Mesodermal cell (in vitro differentiated cells): ENCODE data around the gene CDC42BPG.
"Not testable (repeated sequence)": the region's sequence is repeated elsewhere in the genome, so short reads cannot be mapped to it uniquely, and the experiment has no call there.

Experiments used
- H3K27ac ChIP-seq: 2 replicates; pipeline ENCODE4 v1.7.0; 2013; ENCODE audit warnings: mild to moderate bottlenecking, low read depth, low read length, moderate library complexity; ENCODE audit not compliant: severe bottlenecking
- H3K36me3 ChIP-seq: 2 replicates; pipeline ENCODE4 v1.7.1; 2013; ENCODE audit warnings: mild to moderate bottlenecking, low read length, moderate library complexity; ENCODE audit not compliant: control insufficient read depth, insufficient read depth
- H3K4me1 ChIP-seq: one replicate; pipeline ENCODE4 v1.7.1; 2013; ENCODE audit warnings: mild to moderate bottlenecking, low read length; ENCODE audit not compliant: insufficient read depth, control insufficient read depth, poor library complexity, severe bottlenecking
- H3K4me3 ChIP-seq: 2 replicates; pipeline ENCODE4 v1.7.0; 2013; ENCODE audit warnings: low read length, control low read depth, mild to moderate bottlenecking; ENCODE audit not compliant: insufficient read depth, poor library complexity, severe bottlenecking; ENCODE audit errors: extremely low read depth
- H3K9me3 ChIP-seq: 2 replicates; pipeline ENCODE4 v1.7.1; 2013; ENCODE audit warnings: mild to moderate bottlenecking, low read length, moderate library complexity; ENCODE audit not compliant: control insufficient read depth
- WGBS, 2 experiments: methylation state at CpG; one replicate each; pipeline ENCODE4 v1.1.5; 2013; ENCODE audit warnings: missing lambda C conversion rate in 2 of 2; ENCODE audit not compliant: insufficient coverage in 2 of 2; 5-methylcytosine and 5-hydroxymethylcytosine counted together

Gene CDC42BPG

GRCh38 chr11:64831411-64831891, 13.0 kb downstream of the CDC42BPG start:
- Histone ChIP-seq H3K27ac (no peak overlapping the region), H3K9me3 (no peaks in the 10 kb centered on the region), H3K4me1 (no peaks in the 10 kb centered on the region), H3K36me3 (no peaks in the 10 kb centered on the region), H3K4me3 (no peak overlapping the region)
- WGBS, 2 experiments, result 94% methylated on average over 21 to 22 of the region's 24 CpGs

- Histone ChIP-seq H3K4me1 (no peaks in the 10 kb centered on the region), H3K36me3 (no peaks in the 10 kb centered on the region), H3K9me3 (no peaks in the 10 kb centered on the region), H3K27ac (no peak overlapping the region), H3K4me3 (no peak overlapping the region)
- WGBS, 2 experiments, result 95 to 96% methylated on average over 35 to 43 of the region's 43 CpGs
These were observed 14.8 kb downstream of the CDC42BPG start for GRCh38 chr11:64829536-64830251.

DNA sequence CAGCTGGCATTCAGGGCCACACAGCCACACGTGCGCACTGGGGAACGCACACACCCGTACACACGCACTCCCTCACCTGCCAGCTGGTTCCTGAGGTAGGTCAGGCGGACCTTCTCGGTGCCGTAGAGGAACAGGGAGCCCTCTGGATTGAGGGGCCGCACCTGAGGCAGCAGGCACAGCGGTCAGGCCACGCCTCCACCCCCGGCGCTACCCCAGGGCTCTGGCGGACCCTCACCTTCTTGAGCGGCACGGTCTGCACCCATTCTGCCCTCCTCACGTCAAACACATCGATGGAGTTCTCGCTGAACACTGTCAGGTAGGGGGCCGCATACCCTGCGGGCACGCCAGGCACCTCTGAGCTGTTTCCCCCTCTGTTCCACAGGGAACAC, 17.0 kb downstream of the CDC42BPG start:
- Histone ChIP-seq H3K4me3 (no peak overlapping the region), H3K4me1 (no peaks in the 10 kb centered on the region), H3K27ac (no peak overlapping the region), H3K9me3 (no peaks in the 10 kb centered on the region), H3K36me3 (no peaks in the 10 kb centered on the region)
- 93 to 96% methylated on average over 21 to 22 of the region's 22 CpGs for WGBS, 2 experiments

GRCh38 chr11:64826578-64827450, 17.6 kb downstream of the CDC42BPG start:
- no peak overlapping the region for H3K27ac ChIP-seq
- H3K9me3 ChIP-seq, result no peaks in the 10 kb centered on the region
- no peaks in the 10 kb centered on the region for H3K36me3 ChIP-seq
- no peaks in the 10 kb centered on the region for H3K4me1 ChIP-seq
- 95 to 96% methylated on average over 51 to 52 of the region's 52 CpGs for WGBS, 2 experiments
- no peak overlapping the region for H3K4me3 ChIP-seq

DNA sequence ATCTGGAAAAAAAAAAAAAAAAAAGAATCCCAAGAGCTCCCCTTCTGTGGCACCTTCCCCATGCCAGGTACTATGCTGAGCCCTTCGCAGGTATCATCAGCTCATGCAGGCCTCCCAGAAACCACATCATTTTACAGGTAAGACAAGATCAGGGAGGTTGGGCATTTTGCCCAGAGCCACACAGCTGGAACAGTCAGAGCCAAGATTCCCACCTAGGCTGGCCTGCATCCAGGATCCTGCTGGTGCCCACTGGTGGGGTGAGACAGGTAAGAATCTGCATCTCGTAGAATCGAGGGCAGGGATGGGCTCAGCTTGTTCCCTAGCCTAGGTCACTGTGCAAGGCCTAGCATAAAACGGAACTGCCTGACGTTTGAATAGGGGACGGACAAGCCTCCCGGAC, 18.4 kb downstream of the CDC42BPG start:
- Histone ChIP-seq H3K36me3 (no peaks in the 10 kb centered on the region), H3K9me3 (no peaks in the 10 kb centered on the region), H3K4me1 (no peaks in the 10 kb centered on the region), H3K4me3 (no peak overlapping the region), H3K27ac (no peak overlapping the region)
- WGBS, 2 experiments, result 81 to 83% methylated on average over 6 of the region's 7 CpGs

GRCh38 chr11:64823568-64824119, 20.8 kb downstream of the CDC42BPG start:
- Histone ChIP-seq H3K36me3 (no peaks in the 10 kb centered on the region), H3K9me3 (no peaks in the 10 kb centered on the region), H3K27ac (no peak overlapping the region), H3K4me3 (no peak overlapping the region), H3K4me1 (no peaks in the 10 kb centered on the region)
- 80 to 82% methylated on average over 8 to 11 of the region's 11 CpGs for WGBS, 2 experiments

DNA sequence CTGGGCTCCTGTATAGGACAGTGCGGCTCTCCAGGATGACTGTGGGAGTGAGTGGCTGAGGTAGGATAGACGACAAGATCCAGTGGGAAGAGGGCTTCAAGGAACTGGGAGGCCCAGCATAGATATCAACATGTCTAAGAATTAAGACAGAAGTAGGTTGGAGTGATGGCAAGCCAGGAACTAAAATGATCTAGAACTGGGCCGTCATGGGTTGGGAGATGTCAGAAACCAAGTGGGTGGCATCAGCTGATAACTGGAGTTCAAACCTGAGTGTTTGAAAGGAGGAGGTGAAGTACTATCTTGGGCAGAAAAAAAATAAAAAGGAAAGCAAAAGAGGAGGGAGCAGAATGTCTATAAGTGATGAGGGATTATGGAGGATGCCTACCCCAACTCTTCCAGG, 27.0 kb downstream of the CDC42BPG start:
- WGBS, 2 experiments, result 94 to 97% methylated on average over 3 of the region's 3 CpGs
- Histone ChIP-seq H3K4me3 (no peak overlapping the region), H3K4me1 (no peaks in the 10 kb centered on the region), H3K27ac (no peak overlapping the region), H3K9me3 (no peaks in the 10 kb centered on the region), H3K36me3 (no peaks in the 10 kb centered on the region)

DNA sequence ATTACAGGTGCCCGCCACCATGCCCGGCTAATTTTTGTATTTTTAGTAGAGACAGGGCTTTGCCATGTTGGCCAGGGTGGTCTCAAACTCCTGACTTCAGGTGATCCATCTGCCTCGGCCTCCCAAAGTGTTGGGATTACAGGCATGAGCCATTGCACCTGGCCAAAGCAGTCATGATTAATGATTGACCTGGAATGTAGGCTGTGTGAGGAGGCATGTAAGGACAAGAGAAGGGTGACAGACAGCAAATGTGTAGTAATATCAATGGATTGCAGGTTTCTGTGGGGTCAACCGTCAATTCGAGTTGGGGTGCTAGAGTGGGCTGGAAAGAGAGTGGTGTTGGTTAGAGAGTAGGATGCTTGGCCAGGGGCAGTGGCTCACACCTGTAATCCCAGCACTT, 29.0 kb downstream of the CDC42BPG start:
- not testable (repeated sequence) for H3K4me3 ChIP-seq, H3K4me1 ChIP-seq, H3K9me3 ChIP-seq, H3K36me3 ChIP-seq, H3K27ac ChIP-seq
- 90 to 97% methylated on average over 4 to 5 of the region's 5 CpGs for WGBS, 2 experiments

- H3K36me3 ChIP-seq, result no peaks in the 10 kb centered on the region
- H3K4me1 ChIP-seq, result no peaks in the 10 kb centered on the region
- no peak overlapping the region for H3K4me3 ChIP-seq
- 78 to 88% methylated on average over 7 of the region's 7 CpGs for WGBS, 2 experiments
- H3K27ac ChIP-seq, result no peak overlapping the region
- no peaks in the 10 kb centered on the region for H3K9me3 ChIP-seq
These were observed 29.7 kb downstream of the CDC42BPG start for GRCh38 chr11:64814712-64815187.

DNA sequence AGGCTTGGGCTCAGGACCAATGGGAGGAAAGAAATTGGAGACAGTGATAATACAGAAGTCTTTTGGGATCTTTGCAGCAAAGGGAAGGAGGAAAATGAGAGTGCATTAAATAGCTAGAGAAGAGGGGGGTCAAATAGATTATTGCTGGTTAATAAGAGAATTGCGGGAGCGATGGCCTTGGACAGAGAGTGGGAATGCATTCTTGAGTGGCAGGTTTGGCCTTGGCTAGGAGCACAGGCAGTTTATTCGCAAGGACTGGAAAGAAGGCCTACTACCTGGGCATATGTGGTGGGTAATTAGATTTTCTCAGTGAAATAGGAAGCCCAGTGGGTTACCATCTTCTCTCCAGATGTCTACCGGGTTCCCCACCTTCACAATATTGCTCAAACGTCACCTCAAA, 30.6 kb downstream of the CDC42BPG start:
- H3K4me1 ChIP-seq, result peaks cover 3% of the 10 kb centered on the region
- H3K36me3 ChIP-seq, result peaks cover under 1% of the 10 kb centered on the region
- no peaks in the 10 kb centered on the region for H3K9me3 ChIP-seq
- no peak overlapping the region for H3K4me3 ChIP-seq
- no peak overlapping the region for H3K27ac ChIP-seq
- WGBS, 2 experiments, result 97 to 98% methylated on average over 5 of the region's 5 CpGs
